ENCODE measurements around the gene ZDBF2.

DNA sequence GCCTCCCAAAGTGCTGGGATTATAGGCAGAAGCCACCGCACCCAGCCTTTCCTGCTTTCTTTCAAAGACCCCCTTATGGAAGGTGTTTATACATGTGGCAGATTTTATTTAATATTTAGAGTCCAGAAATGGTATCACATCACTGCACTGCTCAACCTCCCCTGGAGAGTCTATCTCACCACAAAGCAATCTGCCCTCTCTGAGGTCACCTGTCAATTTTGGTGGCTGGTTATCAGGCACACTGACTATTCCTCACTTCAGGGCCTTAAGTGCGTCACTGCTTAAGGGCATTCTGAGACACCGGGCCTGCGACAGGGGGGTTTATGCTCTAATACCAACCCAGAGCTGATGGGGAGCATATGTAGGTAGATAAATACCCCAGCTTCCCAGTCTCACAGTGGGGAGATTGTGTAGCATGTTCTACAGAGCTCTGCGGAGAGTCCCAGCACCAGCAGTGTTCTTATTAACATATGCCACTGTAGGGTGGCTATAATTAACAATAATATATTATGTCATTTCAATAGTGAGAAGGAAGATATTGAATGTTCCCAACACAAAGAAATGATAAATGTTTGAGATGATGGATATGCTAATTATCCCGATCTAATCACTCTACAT lies 42.7 kb upstream of the ZDBF2 start:
- TF ChIP-seq, protein P1, sequence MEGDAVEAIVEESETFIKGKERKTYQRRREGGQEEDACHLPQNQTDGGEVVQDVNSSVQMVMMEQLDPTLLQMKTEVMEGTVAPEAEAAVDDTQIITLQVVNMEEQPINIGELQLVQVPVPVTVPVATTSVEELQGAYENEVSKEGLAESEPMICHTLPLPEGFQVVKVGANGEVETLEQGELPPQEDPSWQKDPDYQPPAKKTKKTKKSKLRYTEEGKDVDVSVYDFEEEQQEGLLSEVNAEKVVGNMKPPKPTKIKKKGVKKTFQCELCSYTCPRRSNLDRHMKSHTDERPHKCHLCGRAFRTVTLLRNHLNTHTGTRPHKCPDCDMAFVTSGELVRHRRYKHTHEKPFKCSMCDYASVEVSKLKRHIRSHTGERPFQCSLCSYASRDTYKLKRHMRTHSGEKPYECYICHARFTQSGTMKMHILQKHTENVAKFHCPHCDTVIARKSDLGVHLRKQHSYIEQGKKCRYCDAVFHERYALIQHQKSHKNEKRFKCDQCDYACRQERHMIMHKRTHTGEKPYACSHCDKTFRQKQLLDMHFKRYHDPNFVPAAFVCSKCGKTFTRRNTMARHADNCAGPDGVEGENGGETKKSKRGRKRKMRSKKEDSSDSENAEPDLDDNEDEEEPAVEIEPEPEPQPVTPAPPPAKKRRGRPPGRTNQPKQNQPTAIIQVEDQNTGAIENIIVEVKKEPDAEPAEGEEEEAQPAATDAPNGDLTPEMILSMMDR (conservative IDR thresholded peaks at IDR 0.05; ENCODE audit: low read depth, low read length) = no peak
- no peak for TF ChIP-seq EZH2 (IDR thresholded peaks at IDR 0.05; ENCODE audit: borderline replicate concordance, low read depth, low read length, poor library complexity, severe bottlenecking)

Measured in A673 (cell line).